Subcutaneous abdominal adipose tissue (tissue), 5 donors: ENCODE data around the gene CDK6.

Experiments
- H3K27ac ChIP-seq: one replicate; pipeline ENCODE4 v1.7.0; 2013; ENCODE audit warnings: low read depth, mild to moderate bottlenecking, inconsistent platforms, low read length, moderate library complexity
- H3K27me3 ChIP-seq, 5 donors: one replicate each; pipeline ENCODE4 v1.7.0; 2013; ENCODE audit warnings: low read length in 5 of 5, inconsistent platforms in 1 of 5; ENCODE audit not compliant: control insufficient read depth in 5 of 5, insufficient read depth in 4 of 5
- H3K36me3 ChIP-seq, 5 donors: one replicate each; pipeline ENCODE4 v1.7.0; 2013; ENCODE audit warnings: low read length in 5 of 5; ENCODE audit not compliant: control insufficient read depth in 5 of 5, insufficient read depth in 5 of 5
- H3K4me1 ChIP-seq, 5 donors: one replicate each; pipeline ENCODE4 v1.7.0; 2013; ENCODE audit warnings: low read length in 5 of 5, mild to moderate bottlenecking in 3 of 5, moderate library complexity in 1 of 5; ENCODE audit not compliant: control insufficient read depth in 5 of 5, insufficient read depth in 5 of 5
- H3K4me3 ChIP-seq, 5 donors: one replicate each; pipeline ENCODE4 v1.7.0; 2013; ENCODE audit warnings: low read length in 5 of 5, low read depth in 1 of 5
- H3K9ac ChIP-seq, 5 donors: one replicate each; pipeline ENCODE4 v1.7.0; 2013; ENCODE audit warnings: low read length in 5 of 5, mild to moderate bottlenecking in 4 of 5, moderate library complexity in 3 of 5
- H3K9me3 ChIP-seq, 5 donors: one replicate each; pipeline ENCODE4 v1.7.0; 2013; ENCODE audit warnings: low read length in 5 of 5; ENCODE audit not compliant: control insufficient read depth in 5 of 5
- donor health status: healthy.
- donor health status: healthy.
- donor health status: healthy.
- donor health status: healthy.
- donor health status: healthy.

CDK6 gene

DNA sequence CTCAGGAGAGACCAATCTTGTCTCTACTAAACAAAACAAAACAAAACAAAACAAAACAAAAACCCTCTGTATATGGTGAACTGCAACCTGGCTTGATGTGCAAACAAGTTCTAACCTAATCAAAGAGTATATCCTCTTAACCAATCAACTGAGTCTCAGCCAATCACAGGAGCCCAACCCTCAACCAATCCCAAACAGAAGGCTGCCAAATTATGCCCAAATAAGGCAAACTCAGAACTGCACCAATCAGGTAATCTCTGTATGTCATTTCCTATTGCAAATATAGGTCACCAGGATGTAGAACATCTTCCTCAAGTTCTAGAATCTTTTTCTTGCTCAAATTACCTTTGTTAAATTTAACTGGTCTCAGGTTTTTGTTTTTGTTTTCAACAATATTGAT is 251.4 kb downstream of the CDK6 start:
- no peak overlapping the region for H3K4me3 ChIP-seq
- no peaks in the 10 kb centered on the region for H3K9me3 ChIP-seq
- H3K27ac ChIP-seq, result no peak overlapping the region
- H3K27me3 ChIP-seq, result no peaks in the 10 kb centered on the region
- no peak overlapping the region for H3K9ac ChIP-seq
- peaks cover 4 to 13% (median 6%) of the 10 kb centered on the region in 5 donors for H3K36me3 ChIP-seq
- peaks cover 0 to 34% (median 23%) of the 10 kb centered on the region in 5 donors for H3K4me1 ChIP-seq

DNA sequence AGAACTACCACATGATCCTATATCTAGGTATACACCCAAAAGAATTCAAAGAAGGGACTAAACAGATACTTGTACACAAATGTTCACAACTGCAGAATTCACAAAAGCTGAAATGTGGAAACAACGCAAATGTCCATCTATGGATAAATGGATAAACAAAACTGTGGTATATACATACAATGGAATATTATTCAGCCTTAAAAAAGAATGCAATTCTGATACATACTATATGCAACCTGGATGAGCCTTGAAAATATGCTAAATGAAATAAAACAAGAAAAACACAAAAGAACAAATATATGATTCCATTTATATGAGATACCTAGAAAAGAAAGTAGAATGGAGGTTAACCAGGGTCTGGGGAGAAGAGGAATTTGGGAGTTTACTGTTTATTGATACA is 253.4 kb downstream of the CDK6 start:
- Histone ChIP-seq H3K27ac (no peak overlapping the region), H3K4me3 (no peak overlapping the region), H3K9ac (no peak overlapping the region), H3K36me3 (peaks cover 15 to 31% (median 20%) of the 10 kb centered on the region in 5 donors), H3K4me1 (peaks cover 0 to 17% (median 6%) of the 10 kb centered on the region in 5 donors), H3K27me3 (no peaks in the 10 kb centered on the region), H3K9me3 (no peaks in the 10 kb centered on the region)

DNA sequence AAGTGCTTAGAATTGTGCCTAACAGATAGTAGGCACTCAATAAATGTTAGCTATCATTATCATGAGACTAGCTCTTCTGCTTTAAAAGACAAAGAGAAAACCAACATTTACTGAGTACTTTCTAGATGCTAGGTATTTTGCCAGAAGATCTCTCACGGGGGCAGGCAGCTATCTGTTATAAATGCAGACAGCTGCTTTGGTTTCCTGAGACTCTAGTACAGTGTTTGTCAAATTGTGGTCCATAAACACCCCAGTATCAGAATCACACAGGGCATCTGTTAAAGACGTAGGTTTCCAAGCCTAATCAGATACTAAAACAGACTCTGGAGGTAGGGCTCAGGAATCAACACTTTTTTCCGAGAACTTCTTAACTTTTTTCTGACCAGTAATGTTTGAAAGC is 260.1 kb downstream of the CDK6 start:
- no peak overlapping the region for H3K27ac ChIP-seq
- no peak overlapping the region for H3K9ac ChIP-seq
- no peaks in the 10 kb centered on the region for H3K9me3 ChIP-seq
- no peaks in the 10 kb centered on the region for H3K27me3 ChIP-seq
- peaks cover 0 to under 1% (median 0%) of the 10 kb centered on the region in 5 donors for H3K4me1 ChIP-seq
- no peak overlapping the region for H3K4me3 ChIP-seq
- peaks cover 53 to 77% (median 59%) of the 10 kb centered on the region in 5 donors for H3K36me3 ChIP-seq

DNA sequence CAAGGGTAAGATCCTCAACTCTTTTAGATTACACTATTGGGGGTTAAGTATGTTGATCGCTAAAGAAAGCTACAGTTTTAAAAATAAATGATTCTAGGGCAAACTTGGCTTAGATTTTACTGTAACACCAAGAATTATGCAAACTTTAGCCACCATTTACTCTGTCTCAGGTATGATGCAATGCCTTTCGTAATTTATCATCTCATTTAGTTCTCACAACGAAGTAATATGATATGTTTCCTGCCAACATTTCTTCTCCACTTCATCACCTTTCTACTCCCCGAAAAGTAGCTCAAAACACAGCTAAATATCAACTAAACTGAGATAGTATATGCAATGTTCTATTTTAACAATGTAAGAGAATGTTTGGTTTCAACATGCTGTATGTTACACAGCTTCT is 267.2 kb downstream of the CDK6 start:
- Histone ChIP-seq H3K36me3 (peaks cover 33 to 70% (median 48%) of the 10 kb centered on the region in 5 donors), H3K4me3 (no peak overlapping the region), H3K27ac (no peak overlapping the region), H3K27me3 (no peaks in the 10 kb centered on the region), H3K9me3 (no peaks in the 10 kb centered on the region), H3K9ac (peak overlapping the region in 1 of 5 donors; percentile 6), H3K4me1 (peaks cover 0 to 8% (median 6%) of the 10 kb centered on the region in 5 donors)

DNA sequence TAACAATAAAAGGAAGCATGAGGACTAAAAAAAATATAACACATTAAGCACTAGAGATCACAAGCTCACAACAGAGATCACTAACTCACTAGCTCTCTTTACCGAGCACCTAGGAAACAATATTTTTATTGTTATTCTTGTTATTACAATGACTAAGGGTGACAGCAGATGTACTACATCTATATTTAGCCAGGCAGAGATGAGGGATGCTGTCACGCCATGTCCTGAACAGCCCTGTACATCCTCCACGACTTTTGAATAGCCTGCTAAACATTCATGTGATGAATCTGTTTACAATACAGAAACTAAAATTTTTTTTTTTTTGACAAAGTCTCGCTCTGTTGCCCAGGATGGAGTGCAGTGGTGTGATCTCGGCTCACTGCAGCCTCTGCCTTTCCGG is 268.9 kb downstream of the CDK6 start:
- Histone ChIP-seq H3K4me3 (no peak overlapping the region), H3K9ac (no peak overlapping the region), H3K4me1 (peaks cover 0 to 8% (median 6%) of the 10 kb centered on the region in 5 donors), H3K27ac (no peak overlapping the region), H3K36me3 (peaks cover 45 to 75% (median 51%) of the 10 kb centered on the region in 5 donors), H3K9me3 (no peaks in the 10 kb centered on the region), H3K27me3 (no peaks in the 10 kb centered on the region)

DNA sequence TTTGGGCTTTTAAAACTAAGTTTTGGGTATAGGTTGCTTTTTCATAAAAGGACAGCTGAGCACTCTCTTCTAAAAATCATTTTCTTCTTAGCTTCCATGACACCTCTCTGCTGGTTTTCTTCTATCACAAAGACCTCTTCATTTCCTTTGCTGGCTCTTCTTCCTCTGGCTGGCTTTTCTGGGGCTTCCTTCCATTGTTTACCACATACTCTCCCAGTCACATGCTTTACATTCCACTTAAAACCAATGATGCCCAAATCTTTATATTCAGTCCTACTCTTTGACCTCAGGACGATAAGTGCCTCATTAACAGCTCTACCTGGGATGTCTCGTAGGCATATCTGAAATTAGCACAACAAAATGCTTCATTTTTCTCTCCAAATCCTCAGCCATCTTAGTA is 273.0 kb downstream of the CDK6 start:
- H3K36me3 ChIP-seq, result peaks cover 37 to 70% (median 42%) of the 10 kb centered on the region in 5 donors
- no peak overlapping the region for H3K4me3 ChIP-seq
- no peaks in the 10 kb centered on the region for H3K9me3 ChIP-seq
- H3K27ac ChIP-seq, result no peak overlapping the region
- no peak overlapping the region for H3K9ac ChIP-seq
- H3K27me3 ChIP-seq, result no peaks in the 10 kb centered on the region
- no peaks in the 10 kb centered on the region for H3K4me1 ChIP-seq

DNA sequence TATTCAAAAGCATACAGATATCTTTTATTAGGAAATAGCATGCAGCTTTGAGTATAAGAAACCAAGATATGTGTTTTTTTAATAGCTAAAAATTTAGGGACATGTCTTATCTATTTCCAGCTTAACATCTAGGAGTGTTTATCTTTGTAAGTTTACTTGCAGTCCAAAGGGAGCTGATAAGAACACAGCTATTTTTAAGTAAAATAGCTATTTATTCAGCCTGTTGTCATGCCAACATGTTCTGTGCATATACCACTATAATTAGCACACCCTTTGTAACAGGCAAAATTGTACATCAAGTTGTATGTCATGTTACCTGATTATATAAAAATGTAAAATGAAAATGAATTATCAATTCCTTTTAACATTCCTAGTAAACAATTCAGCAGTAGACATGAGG is 275.8 kb downstream of the CDK6 start:
- no peak overlapping the region for H3K4me3 ChIP-seq
- no peaks in the 10 kb centered on the region for H3K9me3 ChIP-seq
- H3K9ac ChIP-seq, result no peak overlapping the region
- H3K4me1 ChIP-seq, result no peaks in the 10 kb centered on the region
- peaks cover 16 to 50% (median 31%) of the 10 kb centered on the region in 5 donors for H3K36me3 ChIP-seq
- no peak overlapping the region for H3K27ac ChIP-seq
- no peaks in the 10 kb centered on the region for H3K27me3 ChIP-seq

DNA sequence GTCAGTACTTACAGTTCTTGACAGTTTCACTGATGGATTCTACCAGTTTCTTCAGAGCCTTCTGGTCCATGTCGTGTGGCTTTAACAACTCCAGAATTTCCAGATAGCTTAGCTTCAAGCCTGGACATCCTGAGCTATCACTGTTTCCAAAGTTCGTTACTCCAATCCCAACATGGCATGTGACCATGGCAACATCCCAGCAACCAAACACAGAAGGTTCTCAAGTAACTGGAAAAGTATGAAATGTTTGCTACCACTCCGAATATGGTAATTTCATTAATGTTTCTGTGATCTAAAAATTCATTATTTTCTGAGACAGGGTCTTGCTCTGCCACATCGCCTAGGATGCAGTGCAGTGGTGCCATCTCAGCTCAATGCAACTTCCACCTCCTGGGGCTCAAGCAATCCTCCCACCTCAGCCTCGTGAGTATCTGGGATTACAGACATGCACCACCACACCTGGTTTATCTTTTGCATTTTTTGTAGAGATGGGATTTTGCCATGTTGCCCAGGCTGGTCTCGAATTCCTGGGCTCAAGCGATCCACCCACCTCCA is 278.5 kb downstream of the CDK6 start:
- no peaks in the 10 kb centered on the region for H3K27me3 ChIP-seq
- no peak overlapping the region for H3K4me3 ChIP-seq
- peaks cover 4 to 26% (median 17%) of the 10 kb centered on the region in 5 donors for H3K36me3 ChIP-seq
- no peaks in the 10 kb centered on the region for H3K9me3 ChIP-seq
- no peaks in the 10 kb centered on the region for H3K4me1 ChIP-seq
- no peak overlapping the region for H3K27ac ChIP-seq
- no peak overlapping the region for H3K9ac ChIP-seq

DNA sequence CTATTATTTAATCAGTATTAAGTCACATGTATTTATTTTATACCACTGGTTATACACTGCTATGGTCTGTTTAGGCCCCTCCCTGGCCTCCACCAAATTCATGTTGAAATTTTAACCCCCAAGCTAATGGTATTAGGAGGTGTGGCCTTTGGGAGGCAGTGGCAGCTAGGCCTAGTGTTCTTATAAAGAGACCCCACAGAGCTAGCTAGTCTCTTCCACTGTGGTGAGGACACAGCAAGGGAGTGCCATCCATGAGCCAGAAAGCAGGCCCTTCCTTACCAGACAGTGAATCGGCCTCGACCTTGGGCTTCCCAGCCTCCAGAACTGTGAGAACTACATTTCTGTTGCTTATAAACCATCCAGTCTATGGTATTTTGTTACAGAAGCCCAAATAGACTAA is 279.1 kb downstream of the CDK6 start:
- H3K9ac ChIP-seq, result no peak overlapping the region
- no peaks in the 10 kb centered on the region for H3K9me3 ChIP-seq
- H3K27me3 ChIP-seq, result no peaks in the 10 kb centered on the region
- H3K27ac ChIP-seq, result no peak overlapping the region
- H3K4me3 ChIP-seq, result no peak overlapping the region
- H3K36me3 ChIP-seq, result peaks cover 4 to 23% (median 12%) of the 10 kb centered on the region in 5 donors
- no peaks in the 10 kb centered on the region for H3K4me1 ChIP-seq
